NCI-H1694 (cell line): Measurements from ENCODE around the gene RIF1.
"Not testable (repeated sequence)": the region's sequence is repeated elsewhere in the genome, so short reads cannot be mapped to it uniquely, and the experiment has no call there.

Experiments
- DNase-seq: peaks from one replicate; lab custom pipeline; 2025; lab: John Stamatoyannopoulos, UW

RIF1 gene

DNA sequence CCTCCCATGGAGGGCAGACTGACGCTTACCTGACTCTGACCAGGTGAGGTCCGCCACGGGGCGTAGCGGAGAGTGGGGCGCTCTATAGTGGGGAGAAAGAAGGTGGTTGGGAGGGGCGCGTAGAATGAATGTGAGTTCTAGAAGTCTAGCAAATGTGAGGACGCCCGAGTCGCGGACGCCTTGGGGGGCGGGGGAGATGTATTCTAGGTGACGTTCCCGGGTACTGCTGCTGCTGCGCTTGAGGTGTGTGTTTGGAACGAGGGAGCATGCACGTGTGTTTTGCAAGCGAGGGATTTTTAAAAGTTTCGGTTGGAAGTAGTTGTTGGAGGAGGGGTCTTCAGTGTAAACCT is 758 bp downstream of the RIF1 start:
- no peak for DNase-seq

DNA sequence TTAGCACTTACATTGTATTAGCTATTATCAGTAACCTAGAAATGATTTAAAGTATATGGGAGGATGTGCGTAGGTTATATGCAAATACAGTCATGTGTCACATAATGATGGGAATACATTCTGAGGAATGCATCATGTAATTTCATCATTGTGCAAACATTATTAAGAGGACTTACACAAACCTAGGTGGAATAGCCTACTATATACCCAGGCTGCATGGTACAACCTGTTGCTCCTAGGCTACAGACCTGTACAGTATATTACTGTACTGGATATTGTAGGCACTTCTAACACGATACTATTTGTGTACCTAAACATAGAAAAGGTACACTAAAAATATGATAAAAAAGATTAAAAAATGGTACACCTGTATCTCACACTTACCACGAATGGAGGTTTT is 7.9 kb downstream of the RIF1 start:
- DNase-seq, result no peak

DNA sequence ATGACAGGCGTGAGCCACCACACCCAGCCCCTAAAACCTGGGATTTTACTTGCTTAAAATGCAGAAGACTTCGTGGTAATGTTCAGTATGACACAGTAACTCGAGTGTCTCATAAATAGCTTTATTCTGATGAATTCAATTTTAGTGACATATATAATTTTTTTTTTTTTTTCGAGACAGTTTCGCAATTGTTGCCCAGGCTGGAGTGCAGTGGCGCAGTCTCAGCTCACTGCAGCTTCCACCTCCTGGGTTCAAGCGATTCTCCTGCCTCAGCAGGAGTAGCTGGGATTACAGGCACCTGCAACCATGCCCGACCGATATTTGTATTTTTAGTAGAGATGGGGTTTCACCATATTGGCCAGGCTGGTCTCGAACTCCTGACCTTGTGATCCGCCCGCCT is 12.0 kb downstream of the RIF1 start:
- DNase-seq, result not testable (repeated sequence)

DNA sequence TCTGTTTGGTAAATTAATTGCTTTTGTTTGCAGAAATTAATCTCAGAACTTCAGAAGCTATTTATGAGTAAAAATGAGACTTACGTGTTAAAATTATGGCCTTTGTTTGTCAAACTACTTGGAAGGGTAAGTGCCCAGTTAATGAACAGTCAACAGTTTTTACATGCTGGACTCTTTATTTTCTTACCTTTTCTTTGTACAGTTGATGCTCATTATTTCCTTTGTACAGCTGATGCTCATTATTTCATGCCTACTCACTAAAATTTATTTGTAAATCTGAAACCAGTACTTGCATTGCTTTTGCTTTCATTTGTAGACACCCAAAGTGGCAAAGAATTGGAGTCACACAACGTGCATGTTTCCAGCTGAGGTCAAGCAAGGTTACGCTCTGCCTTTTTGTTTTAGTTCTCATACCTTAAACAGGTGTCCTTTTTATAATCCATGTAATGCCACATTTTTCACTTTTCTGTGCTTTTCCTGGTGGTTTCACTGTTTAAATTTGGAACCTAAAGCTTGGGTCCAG is 13.3 kb downstream of the RIF1 start:
- DNase-seq, result no peak

DNA sequence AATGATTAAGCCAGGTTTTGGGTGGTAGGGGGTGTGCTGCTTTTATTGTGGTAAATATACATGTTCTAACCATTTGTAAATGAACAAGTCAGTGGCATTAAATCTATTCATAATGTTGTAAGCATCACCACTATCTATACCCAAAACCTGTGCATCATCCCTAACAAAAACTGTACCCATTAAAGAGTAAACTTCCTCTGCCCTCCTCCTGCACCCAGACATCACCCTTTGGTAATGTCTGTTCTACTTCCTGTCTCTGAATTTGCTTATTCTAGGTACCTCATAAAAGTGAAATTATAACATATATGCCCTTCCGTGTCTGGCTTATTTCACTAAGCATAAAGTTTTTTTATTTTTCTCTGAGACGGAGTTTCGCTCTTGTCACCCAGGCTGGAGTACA is 14.1 kb downstream of the RIF1 start:
- no peak for DNase-seq

DNA sequence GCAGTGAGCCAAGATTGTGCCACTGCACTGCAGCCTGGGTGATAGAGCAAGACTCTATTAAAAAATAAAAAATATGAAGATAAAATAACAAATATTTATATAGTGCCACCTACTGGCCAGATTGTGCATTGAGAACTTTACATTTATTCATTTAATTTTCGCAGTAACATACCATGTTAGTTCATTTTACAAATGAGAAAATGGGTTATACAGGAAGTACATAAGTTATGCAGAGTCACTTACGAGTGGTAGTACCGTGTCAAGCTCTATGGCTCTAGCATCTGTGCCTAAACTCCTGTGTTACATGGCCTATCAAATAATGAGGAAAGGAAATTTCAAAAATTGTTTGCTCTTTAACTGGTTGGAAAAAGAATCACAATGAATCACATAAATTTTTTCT is 27.9 kb downstream of the RIF1 start:
- DNase-seq, result peak; percentile 20

DNA sequence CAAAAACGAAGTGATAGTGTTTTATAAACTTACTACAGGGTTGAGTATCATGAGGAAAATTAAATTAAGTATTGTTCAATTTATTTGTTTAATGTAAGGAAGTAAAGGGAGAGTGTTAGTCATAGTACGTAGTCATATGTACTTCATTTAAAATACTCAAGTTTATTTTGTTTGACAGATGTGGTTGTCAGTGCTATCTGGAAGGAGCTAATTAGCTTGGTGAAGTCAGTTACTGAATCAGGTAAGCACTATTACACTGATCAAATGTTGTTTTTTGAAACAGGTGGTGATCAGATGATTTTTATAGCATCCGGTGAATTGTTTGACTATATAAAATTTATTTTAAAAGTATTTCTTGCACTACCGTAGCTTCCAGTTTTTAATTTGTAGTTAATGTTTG is 28.8 kb downstream of the RIF1 start:
- no peak for DNase-seq

DNA sequence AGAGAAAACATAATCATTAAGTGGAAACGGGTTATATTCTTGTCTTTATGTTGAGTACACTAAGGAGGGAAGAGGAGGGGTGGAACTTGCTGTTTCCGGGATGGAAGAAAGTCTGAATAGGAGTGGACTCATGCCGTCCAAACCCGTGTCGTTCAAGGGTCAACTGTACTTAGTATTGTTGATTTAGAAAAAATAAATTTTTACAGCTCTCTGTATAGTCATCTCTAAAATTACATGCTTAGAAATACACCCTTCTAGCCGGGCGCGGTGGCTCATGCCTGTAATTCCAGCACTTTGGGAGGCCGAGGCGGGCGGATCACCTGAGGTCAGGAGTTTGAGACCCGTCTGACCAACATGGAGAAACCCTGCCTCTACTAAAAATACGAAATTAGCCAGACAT is 29.4 kb downstream of the RIF1 start:
- DNase-seq, result no peak

DNA sequence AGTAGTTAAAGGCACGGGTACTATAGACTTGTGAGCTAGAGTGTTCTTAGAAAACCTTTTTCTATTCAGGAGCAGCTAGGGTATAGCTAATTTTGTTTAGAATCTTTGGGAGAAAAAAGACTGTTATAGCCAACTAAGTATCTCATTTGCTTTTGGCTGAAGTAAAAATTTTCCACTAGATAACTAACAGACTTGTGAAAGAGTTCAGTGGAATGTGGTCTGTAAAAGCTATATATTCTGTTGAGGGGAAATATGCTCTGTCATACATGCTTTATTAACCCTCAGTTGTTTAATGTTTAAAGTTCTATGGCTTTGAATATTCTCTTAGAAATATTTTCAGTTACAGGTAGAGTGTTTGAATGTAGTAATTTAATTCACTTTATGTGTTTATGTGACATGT is 49.7 kb downstream of the RIF1 start:
- DNase-seq, result no peak

DNA sequence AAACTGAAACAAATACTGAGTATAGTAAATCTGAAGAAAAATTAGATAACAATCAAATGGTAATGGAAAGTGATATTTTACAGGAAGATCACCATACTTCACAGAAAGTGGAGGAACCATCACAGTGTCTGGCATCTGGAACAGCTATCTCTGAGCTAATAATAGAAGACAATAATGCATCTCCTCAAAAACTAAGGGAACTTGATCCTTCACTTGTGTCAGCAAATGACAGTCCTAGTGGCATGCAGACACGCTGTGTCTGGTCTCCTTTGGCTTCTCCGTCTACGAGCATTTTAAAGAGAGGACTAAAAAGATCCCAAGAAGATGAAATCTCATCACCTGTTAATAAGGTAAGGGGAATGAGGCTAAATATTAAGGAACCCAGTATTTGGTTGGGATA is 56.1 kb downstream of the RIF1 start:
- no peak for DNase-seq

DNA sequence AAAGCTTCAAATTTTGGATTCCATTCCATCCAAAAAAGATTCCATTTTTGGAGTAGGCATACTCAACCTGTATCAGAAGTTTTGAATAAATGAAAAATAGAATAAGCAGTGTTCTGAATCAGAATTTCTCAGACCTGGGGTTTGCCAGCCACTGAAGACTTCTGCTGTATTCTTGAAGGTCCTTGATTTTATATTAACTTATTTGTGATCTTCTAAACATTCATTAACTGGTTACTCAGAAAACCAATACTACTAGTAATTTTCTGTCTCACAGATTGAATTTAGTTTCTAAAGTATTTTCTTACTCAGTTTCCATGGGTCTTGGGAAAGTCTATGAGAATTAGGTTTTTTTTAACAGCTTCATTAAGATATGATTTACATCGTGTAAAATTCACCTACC is 60.9 kb downstream of the RIF1 start:
- no peak for DNase-seq

DNA sequence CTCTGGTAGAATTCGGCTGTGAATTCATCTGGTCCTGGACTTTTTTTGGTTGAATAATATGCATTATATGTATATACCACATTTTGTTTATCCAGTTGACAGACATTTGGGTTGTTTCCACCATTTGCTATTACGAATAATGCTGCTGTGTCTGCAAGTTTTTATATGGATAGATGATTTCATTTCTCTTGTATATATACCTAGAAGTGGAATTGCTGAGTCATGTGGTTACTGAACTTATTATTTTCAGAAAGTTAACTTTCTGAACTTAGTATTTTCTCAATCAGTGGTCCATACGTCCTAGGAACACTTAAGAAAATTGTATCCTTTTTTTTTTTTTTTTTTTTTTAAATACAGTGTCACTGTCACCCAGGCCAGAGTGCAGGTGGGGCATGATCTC is 63.3 kb downstream of the RIF1 start:
- DNase-seq, result no peak

DNA sequence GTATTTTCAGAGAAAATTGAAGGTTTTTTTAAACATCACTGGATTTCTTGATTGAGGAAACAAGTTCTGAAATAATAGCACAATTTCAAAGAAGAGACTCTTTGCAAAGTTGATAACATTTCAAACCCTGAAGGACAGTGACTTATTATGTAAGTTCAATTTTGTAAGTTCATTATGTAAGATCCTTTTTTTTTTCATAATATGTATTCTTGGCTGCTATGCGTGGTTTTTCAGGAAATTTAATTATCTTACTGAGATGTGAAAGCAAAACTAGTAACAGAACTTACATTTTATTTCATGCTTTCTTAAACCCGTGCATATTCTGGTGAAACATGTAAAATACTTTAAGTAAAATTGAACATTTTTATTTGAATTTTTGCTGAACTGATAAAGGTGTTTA is 65.4 kb downstream of the RIF1 start:
- DNase-seq, result no peak

DNA sequence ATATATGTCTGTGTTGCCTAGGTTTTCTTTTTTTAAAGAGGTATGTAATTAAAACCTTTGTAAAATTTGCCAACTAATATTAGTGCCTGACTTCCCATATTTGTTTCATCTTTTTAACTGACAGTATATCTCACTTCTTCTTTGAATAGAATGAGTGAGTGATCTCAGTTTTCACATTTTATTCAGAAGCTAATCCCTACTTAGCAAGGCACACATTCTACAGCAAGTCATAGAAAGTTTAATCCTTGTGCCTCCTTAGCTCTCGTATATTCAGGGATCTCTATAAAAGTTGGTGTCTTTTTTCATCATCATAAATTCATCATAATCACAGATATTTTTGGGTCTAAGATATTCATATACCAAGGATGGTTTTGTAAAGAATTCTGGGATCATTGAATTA is 66.6 kb downstream of the RIF1 start:
- DNase-seq, result no peak

DNA sequence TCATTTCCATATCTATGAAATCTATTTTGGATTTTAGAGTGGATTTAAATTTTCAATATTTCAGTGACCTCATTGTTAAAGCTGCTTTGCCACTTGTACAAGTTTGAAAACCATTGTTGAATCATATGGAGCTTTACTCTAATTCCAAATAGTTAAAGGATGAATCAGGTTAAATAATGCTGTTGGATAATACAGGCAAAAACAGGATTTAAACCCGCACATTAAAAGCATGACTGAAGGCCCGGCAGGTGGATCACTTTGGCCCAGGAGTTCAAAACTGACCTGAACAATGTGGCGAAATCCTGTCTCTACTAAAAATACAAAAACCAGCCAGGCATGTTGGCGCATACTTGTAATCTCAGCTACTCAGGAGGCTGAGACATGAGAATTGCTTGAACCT is 68.3 kb downstream of the RIF1 start:
- DNase-seq, result no peak

DNA sequence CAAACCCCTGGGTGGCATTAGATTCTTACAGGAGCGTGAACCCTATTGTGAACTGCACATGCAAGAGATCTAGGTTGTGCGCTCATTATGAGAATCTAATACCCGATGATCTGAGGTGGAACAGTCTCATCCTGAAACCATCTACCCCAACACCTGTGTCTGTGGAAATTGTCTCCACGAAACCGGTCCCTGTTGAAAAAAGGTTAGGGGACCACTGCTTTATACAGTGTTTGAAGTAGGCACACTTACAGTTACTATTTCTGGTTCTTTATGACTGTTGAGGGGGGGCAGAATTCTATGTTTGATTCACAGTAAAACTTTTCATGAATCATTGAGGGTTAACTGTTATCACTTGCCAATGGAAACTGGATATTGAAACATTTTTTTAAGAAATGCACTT is 72.0 kb downstream of the RIF1 start:
- DNase-seq, result no peak

DNA sequence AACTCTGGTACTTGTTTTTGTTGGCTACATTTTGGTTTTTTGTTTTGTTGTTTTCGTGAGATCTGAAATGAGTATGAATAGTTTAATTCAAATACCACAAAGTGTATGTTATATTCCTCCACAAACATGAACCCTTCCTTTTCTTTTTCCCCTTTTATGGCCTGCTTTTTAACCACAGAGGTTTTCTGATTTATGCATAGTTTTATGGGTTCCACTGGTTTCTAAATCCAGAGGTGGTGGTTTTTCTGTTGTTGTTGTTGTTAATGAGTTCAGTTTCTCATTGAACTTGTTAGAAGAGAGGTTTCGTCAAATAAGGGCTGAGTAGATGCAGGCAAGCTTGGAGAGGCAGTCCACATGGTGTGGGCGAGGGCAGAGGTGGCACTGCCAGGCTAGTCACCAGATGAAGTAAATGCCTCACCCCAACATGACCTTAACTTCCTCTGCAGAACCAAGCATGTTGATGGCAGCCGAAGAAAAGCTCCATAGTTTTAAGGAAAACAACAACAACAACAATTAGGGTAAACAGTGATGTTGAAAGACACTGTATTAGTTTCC is 72.5 kb downstream of the RIF1 start:
- DNase-seq, result no peak

DNA sequence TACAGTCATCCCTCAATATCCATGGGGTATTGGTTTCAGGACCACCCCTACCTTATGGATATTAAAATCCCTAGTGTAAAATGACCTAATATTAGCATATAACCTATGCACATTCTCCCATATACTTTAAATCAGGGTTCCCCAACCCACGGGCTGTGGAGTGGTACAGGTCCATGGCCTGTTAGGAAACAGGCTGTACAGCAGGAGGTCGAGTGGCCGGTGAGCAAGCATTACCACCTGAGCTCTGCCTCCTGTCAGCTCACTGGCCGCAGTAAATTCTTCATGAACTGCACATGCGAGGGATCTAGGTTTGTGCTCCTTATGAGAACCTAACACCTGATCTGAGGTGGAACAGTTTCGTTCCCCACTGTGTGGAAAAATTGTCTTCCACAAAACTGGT is 73.8 kb downstream of the RIF1 start:
- DNase-seq, result no peak

DNA sequence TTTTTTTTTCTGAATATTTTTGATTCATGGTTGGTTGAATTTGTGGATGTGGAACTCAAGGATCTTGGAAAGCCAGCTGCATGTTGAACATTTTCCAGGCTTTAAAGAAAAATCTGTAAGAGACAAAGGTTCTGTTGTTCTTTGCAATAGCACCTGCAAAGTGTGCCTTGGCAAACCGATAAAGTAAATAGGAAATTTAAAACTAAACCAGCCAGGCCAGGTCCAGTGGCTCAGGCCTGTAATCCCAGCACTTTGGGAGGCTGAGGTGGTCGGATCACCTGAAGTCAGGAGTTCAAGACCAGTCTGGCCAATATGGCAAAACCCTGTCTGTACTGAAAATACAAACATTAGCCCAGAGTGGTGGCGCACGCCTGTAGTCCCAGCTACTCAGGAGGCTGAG is 74.4 kb downstream of the RIF1 start:
- DNase-seq, result no peak

DNA sequence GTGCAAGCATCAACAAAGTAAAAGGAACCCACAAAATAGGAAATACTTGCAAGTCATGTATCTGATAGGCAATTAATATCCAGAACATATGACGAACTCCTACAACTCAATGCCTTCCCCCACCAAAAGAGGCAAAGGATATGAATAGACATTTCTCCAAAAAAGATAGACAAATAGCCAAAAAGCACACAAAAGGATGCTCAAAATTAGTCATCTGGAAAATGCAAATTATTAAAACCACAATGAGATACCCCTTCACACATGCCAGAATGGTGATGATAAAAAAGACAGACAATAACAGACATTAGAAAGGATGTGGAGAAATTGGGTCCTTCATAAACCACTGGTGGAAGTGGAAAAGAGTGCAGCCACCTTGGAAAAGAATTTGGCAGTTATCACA is 76.4 kb downstream of the RIF1 start:
- no peak for DNase-seq

DNA sequence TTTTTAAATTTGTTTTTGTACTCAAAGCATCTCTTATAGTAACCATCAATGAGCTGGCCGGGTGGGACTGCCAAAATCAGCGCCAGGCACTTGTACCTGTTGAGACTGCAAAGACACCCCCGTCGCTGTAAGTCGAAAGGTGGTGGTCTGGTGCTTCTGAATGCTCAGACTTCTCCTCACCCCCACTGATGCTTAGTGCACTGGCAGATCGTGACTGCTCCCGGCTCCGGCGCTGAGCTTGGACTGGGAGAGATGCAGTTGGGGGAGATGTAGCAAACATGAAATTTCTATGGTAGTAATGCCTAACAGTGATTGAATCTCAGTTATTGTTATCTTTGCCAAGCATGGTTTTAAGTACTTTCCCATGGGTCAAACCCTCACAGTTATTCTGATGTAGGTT is 80.6 kb downstream of the RIF1 start:
- no peak for DNase-seq

DNA sequence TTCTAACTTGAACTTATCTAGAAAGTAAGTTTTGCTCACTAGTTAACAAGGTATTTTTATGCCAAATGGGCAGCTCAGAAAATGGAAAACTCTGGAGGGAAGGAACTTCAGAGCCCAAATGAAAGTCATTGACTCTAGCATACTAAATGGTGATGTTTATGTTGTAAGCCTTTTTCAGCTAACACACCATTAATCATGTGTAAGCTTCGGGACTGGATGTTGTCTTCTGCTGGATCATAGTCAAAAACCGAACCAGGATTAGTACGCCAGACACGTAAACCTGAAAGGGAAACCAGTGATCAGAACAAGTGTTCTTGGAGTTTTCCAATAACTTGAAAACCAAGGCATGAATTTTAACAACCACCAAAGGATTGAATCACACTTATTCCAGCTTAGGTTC is 81.8 kb downstream of the RIF1 start:
- no peak for DNase-seq

DNA sequence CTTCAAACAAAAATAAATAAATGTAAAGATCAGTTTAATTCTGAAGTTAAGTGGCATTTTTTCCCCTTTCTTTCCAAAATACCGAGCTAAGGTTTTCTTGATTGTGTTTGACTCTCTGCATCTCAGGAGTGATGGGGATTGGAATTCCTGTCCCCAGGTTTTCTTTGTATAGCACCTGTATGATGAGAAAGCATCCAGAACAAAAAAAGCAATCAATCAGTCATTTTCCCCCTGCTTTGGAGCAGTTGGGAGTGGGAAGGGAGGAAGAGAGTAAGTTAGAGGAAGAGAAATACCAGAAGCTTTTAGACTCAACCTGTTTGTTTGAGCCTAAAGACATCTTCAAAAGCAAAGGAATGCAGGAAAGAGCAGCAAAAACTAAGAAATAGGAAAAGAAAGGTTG is 88.5 kb downstream of the RIF1 start:
- DNase-seq, result no peak

DNA sequence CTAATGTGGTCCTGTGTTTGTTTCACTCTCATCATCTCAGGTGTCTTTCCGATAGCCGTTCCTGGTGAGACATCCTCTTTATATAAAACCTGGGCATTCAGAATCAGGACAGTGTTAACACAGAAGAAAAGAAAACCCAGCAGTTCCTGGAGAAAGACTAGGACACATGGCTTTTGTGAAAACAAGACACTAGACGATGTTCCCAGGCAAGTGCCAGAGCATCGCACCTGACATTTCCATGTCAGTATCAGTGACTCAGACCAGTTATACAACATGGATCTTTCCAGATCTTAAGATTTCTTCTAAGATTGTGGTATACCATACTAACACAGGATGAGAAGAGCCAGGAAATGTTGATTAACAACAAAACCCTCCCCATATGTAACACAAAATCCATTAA is 96.5 kb downstream of the RIF1 start:
- no peak for DNase-seq

DNA sequence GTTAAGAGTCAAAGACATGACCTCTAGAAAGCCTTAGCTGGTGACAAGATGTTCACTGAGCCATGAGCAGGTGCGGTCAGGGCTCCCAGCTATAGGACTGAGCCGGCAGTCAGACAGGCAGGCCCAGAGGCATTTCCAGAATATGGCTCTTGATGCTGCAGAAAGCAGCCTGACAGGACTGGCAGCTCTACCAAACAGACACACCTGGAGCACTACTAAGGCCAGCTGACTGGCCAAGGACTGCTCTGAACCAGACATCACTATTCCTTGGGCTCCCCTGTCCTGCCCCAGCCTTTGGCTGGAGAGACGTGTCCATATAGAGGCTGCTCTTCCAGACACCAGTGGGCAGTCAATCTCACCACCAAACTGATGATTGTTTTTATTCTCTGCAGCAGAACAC is 98.8 kb downstream of the RIF1 start:
- no peak for DNase-seq
